GM06990 (cell line): ENCODE measurements around the gene STX1B.
A peak's percentile ranks its signal among the peaks of the same experiment; 100 is the strongest.

ENCODE experiments used
- DNase-seq: peaks from one replicate; pipeline ENCODE4 v3.0.0-alpha.2; 2011; ENCODE audit not compliant: insufficient read length; ENCODE audit errors: extremely low read depth
- H3K27me3 ChIP-seq: replicated peaks from 2 replicates; pipeline ENCODE4 v1.6.0; 2011; ENCODE audit warnings: low read length; ENCODE audit not compliant: control insufficient read depth, insufficient read depth
- H3K36me3 ChIP-seq: 2 replicates; pipeline ENCODE4 v1.5.1; 2011; ENCODE audit warnings: low read length; ENCODE audit not compliant: control insufficient read depth, insufficient read depth
- H3K4me3 ChIP-seq: replicated peaks from 2 replicates; pipeline ENCODE4 v1.5.1; 2011; ENCODE audit warnings: low read depth, mild to moderate bottlenecking, control low read depth, low read length
- CTCF ChIP-seq: IDR thresholded peaks from 2 replicates; pipeline ENCODE4 v1.5.1; 2011; ENCODE audit warnings: low read length, control low read depth, mild to moderate bottlenecking, inconsistent platforms; ENCODE audit not compliant: insufficient read depth, poor library complexity, severe bottlenecking

Gene STX1B

DNA sequence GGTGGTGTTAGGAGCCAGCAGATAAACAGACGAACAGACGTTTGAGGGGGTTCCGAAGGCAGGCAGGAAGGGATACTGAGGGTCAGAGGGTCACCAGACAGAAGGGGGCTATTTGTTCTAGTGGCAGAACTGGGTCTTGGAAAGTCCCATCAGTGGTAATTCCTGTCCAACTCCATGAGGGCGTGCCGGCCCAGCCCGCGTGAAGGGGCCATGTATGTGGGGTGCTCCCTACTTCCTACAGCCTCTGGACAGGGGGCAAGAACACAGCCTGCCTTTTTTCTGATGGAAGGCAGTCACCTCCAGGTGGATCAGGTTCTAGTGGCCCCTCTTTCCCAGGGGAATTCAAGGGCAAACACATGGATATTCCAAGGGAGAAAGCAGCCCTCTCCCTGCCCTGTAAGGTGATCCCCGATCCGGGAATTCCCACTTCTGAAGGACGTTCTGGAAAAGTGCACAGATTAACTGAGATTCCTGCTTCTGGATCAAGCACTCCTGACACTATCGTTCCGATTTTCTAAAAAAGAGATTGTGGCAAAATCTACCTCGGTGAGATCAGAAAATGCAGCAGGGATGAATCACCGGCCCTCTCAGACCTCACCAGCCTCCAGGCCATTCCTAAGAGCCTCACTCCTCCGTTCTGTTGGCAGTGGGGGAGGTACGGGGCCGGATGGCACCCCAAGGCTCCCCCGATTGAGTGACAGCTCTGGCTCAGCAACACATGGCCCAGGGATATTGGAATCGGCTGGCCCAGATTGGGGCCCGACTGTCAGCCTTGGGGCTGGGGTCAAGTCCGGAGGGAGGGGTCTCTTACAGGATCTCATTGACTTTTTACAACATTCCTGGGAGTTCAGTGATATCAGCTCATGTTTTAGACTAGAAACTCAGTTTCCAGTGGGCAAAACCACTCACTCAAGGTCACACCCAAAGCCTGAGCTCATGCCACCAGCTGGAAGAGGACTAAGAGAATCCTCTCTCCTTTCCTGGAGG is 12.4 kb downstream of the STX1B start:
- TF ChIP-seq CTCF: no peak
- Histone ChIP-seq H3K36me3 (no peaks in the 10 kb centered on the region), H3K27me3 (no peaks in the 10 kb centered on the region; the same call in 1 of the 2 replicates), H3K4me3 (peak overlapping the region; percentile 50)
- DNase-seq: no peak

GRCh38 chr16:30996985-30997724 is 13.3 kb downstream of the STX1B start:
- TF ChIP-seq CTCF: no peak
- DNase-seq: peak; percentile 84
- no peaks in the 10 kb centered on the region for H3K36me3 ChIP-seq
- H3K27me3 ChIP-seq: no peaks in the 10 kb centered on the region
- H3K4me3 ChIP-seq: peak overlapping the region; percentile 78

- Histone ChIP-seq H3K27me3 (no peaks in the 10 kb centered on the region), H3K4me3 (peak overlapping the region; percentile 78), H3K36me3 (no peaks in the 10 kb centered on the region)
- no peak for DNase-seq
- TF ChIP-seq CTCF: no peak
Measured at GRCh38 chr16:30996324-30996984, 14.0 kb downstream of the STX1B start.

- H3K27me3 ChIP-seq: no peaks in the 10 kb centered on the region
- no peak for DNase-seq
- no peak for TF ChIP-seq CTCF
- no peaks in the 10 kb centered on the region for H3K36me3 ChIP-seq
- peak overlapping the region; percentile 78 for H3K4me3 ChIP-seq
Measured at GRCh38 chr16:30995927-30996323, 14.5 kb downstream of the STX1B start.

DNA sequence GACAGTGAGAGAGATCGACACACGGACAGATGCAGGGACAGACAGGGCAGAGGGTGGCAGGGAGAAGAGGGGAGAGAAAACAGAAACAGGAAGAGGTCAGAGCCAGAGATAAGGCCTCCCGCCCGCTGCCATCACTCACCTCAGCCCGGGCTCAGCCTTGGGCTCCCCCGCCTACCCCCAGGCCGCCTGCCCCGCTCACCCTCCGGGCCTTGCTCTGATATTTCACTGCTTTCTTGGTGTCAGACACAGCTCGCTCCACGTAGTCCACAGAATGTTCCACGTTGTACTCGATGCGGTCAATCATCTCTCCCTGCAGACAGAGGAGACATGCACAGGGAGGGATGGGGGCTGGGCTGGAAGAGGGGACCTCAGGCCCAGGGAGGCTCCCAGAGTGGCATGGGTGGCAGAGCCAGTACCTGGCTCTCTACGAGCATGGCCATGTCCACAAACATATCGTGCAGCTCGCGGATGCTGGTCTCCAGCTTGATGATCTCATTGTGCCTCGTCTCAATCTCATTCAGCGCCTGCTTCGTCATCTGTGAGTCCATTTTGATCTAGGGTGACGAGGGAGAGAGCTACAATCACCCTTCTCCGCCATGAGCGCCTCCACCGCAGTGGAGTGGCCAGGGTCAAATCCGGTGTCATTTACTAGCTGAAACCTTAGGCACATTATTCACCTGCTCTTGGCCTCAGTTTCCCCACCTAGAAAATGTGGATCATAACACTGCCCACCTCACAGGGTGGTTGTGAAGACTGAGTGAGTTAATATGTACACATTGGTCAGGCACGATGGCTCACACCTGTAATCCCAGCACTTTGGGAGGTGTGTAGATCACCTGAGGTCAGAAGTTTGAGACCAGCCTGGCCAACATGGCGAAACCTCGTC is 17.3 kb downstream of the STX1B start:
- no peaks in the 10 kb centered on the region for H3K27me3 ChIP-seq
- H3K4me3 ChIP-seq: no peak overlapping the region
- no peak for TF ChIP-seq CTCF
- no peak for DNase-seq
- no peaks in the 10 kb centered on the region for H3K36me3 ChIP-seq
